Smooth muscle cell of trachea (primary cell): ENCODE measurements around the gene PSMB10. TPM values are rescaled to one million over a fixed set of nuclear protein-coding genes. Genes with fewer than 3 reads are reported as not detected.

ENCODE experiments used
- total RNA-seq: library from RNA; depleted of rRNA; stranded (reverse); fragments of >200 nt; gene quantifications from 2 replicates; pipeline ENCODE4 v1.2.1, GENCODE V29; 2014

PSMB10 gene
- 56.1 and 69.8 TPM in 2 replicates for total RNA-seq

GRCh38 chr16:67936124-67936879 lies at the start of gene PSMB10:
TSS of gene PSMB10 (minus strand) at chr16:67936850. CDS start at chr16:67936749, 101 bp downstream.

GRCh38 chr16:67979955-67980678 lies 43.5 kb upstream of the PSMB10 start, which contains the start of gene DPEP3:
TSS of gene DPEP3 (minus strand) at chr16:67980499. CDS start at chr16:67980380, 119 bp downstream.

GRCh38 chr16:67968400-67969253 lies 32.0 kb upstream of the PSMB10 start, which contains the start of gene SLC12A4:
TSS of gene SLC12A4 (minus strand) at chr16:67968637. CDS start at chr16:67968553, 84 bp downstream.

GRCh38 chr16:67943619-67944504 lies 7.2 kb upstream of the PSMB10 start, which contains the start of gene LCAT:
TSS of gene LCAT (minus strand) at chr16:67944120. CDS start at chr16:67944101, 19 bp downstream.

GRCh38 chr16:67931712-67932461 lies 4.8 kb downstream of the PSMB10 start, which contains the start of gene CTRL:
TSS of gene CTRL (minus strand) at chr16:67931862. CDS start at chr16:67931852, 10 bp downstream.

GRCh38 chr16:67892899-67893742 lies 43.5 kb downstream of the PSMB10 start, which contains the start of gene PSKH1:
TSS of gene PSKH1 (plus strand) at chr16:67893254. CDS start at chr16:67908750, 15,496 bp downstream.

GRCh38 chr16:67884684-67885083 lies 52.0 kb downstream of the PSMB10 start, which contains the start of gene NRN1L:
TSS of gene NRN1L (plus strand) at chr16:67884885. CDS start at chr16:67884904, 19 bp downstream.

Other genes starting within 250 kb of the PSMB10 start
- 15.4 and 16.1 TPM in 2 replicates for gene GFOD2, start 217.5 kb downstream of the PSMB10 start, total RNA-seq
- 4.9 and 7.8 TPM in 2 replicates for gene RANBP10, start 130.3 kb downstream of the PSMB10 start, total RNA-seq
- 0.73 and 1.3 TPM in 2 replicates for gene TSNAXIP1, start 130.0 kb downstream of the PSMB10 start, total RNA-seq
- 32.6 and 58.1 TPM in 2 replicates for gene THAP11, start 94.5 kb downstream of the PSMB10 start, total RNA-seq
- gene NUTF2, start 89.9 kb downstream of the PSMB10 start, total RNA-seq, result 141 and 205 TPM in 2 replicates
- gene CENPT, start 89.2 kb downstream of the PSMB10 start, total RNA-seq, result 35.6 and 36.1 TPM in 2 replicates
- 61.5 and 67.2 TPM in 2 replicates for gene EDC4, start 63.8 kb downstream of the PSMB10 start, total RNA-seq
- gene NRN1L, start 52.0 kb downstream of the PSMB10 start, total RNA-seq, result 0.73 TPM in 1 of 2 replicates, not detected in the other
- gene PSKH1, start 43.6 kb downstream of the PSMB10 start, total RNA-seq, result 14.5 and 18.5 TPM in 2 replicates
- gene CTRL, start 5.0 kb downstream of the PSMB10 start, total RNA-seq, result 0.33 and 0.44 TPM in 2 replicates
- gene LCAT, start 7.3 kb upstream of the PSMB10 start, total RNA-seq, result 7.6 and 12.4 TPM in 2 replicates
- gene SLC12A4, start 31.8 kb upstream of the PSMB10 start, total RNA-seq, result 78.1 and 109 TPM in 2 replicates
- not detected in 2 replicates for gene DPEP3, start 43.6 kb upstream of the PSMB10 start, total RNA-seq
- gene DPEP2, start 62.6 kb upstream of the PSMB10 start, total RNA-seq, result not detected in 2 replicates
- gene DPEP2NB, start 79.1 kb upstream of the PSMB10 start, total RNA-seq, result not detected in 2 replicates
- 9.3 TPM in 2 replicates for gene DDX28, start 86.4 kb upstream of the PSMB10 start, total RNA-seq
- gene DUS2, start 86.4 kb upstream of the PSMB10 start, total RNA-seq, result 18.7 and 31.1 TPM in 2 replicates
- 8.1 and 15.1 TPM in 2 replicates for gene NFATC3, start 148.5 kb upstream of the PSMB10 start, total RNA-seq